Activated gamma-delta T cell treated with anti-CD3 and anti-CD28 coated beads, Interleukin-2, amount 50 U/mL, for 16 hours (primary cell): ENCODE results near the gene STARD5.

Experiments used
- DNase-seq: peaks from one replicate; pipeline ENCODE4 v3.0.0-alpha.2; 2020; ENCODE audit warnings: low read depth

Gene STARD5

GRCh38 chr15:81292523-81293001 is 31.4 kb downstream of the STARD5 start:
- DNase-seq, result no peak

- DNase-seq, result no peak
These were observed 31.9 kb downstream of the STARD5 start for GRCh38 chr15:81291916-81292522.

- no peak for DNase-seq
These were observed 34.0 kb downstream of the STARD5 start for GRCh38 chr15:81289910-81290309.

GRCh38 chr15:81288616-81289015 is 35.3 kb downstream of the STARD5 start:
- DNase-seq, result no peak

GRCh38 chr15:81288040-81288439 is 35.9 kb downstream of the STARD5 start:
- DNase-seq, result no peak

GRCh38 chr15:81286621-81287121 is 37.3 kb downstream of the STARD5 start:
- DNase-seq, result no peak

GRCh38 chr15:81285461-81285860 is 38.5 kb downstream of the STARD5 start:
- DNase-seq, result no peak

GRCh38 chr15:81284256-81285031 is 39.5 kb downstream of the STARD5 start:
- no peak for DNase-seq

GRCh38 chr15:81282911-81283310 is 41.0 kb downstream of the STARD5 start:
- DNase-seq, result no peak

GRCh38 chr15:81282606-81282895 is 41.4 kb downstream of the STARD5 start:
- DNase-seq, result no peak

- DNase-seq, result no peak
These were observed 42.0 kb downstream of the STARD5 start for GRCh38 chr15:81281766-81282605.

GRCh38 chr15:81281456-81281735 is 42.5 kb downstream of the STARD5 start:
- no peak for DNase-seq

- no peak for DNase-seq
These were observed 43.1 kb downstream of the STARD5 start for GRCh38 chr15:81280696-81281455.

- DNase-seq, result no peak
These were observed 44.1 kb downstream of the STARD5 start for GRCh38 chr15:81279621-81280485.

- no peak for DNase-seq
These were observed 45.5 kb downstream of the STARD5 start for GRCh38 chr15:81278306-81279029.

GRCh38 chr15:81277851-81278250 is 46.1 kb downstream of the STARD5 start:
- DNase-seq, result no peak

- no peak for DNase-seq
These were observed 47.0 kb downstream of the STARD5 start for GRCh38 chr15:81276967-81277366.

- no peak for DNase-seq
These were observed 48.1 kb downstream of the STARD5 start for GRCh38 chr15:81275711-81276392.

GRCh38 chr15:81274931-81275707 is 48.8 kb downstream of the STARD5 start:
- peak; percentile 75 for DNase-seq
